Glutamatergic neuron (in vitro differentiated cells): ENCODE data around the gene MAP7D3. TPM values are rescaled to one million over a fixed set of nuclear protein-coding genes. Genes with fewer than 3 reads are reported as not detected.

Experiments used
- DNase-seq: peaks from one replicate; pipeline ENCODE4 v3.0.0; 2022
- H3K27ac Mint-ChIP-seq: one replicate; pipeline ENCODE4 v1.8.0; 2020; ENCODE audit warnings: mild to moderate bottlenecking, mixed read lengths, inconsistent platforms; ENCODE audit not compliant: unreplicated experiment
- H3K27me3 Mint-ChIP-seq: one replicate; pipeline ENCODE4 v1.8.0; 2020; ENCODE audit warnings: mild to moderate bottlenecking, moderate library complexity, mixed read lengths, inconsistent platforms; ENCODE audit not compliant: unreplicated experiment
- H3K36me3 Mint-ChIP-seq: one replicate; pipeline ENCODE4 v1.8.0; 2020; ENCODE audit warnings: mild to moderate bottlenecking, mixed read lengths, inconsistent platforms; ENCODE audit not compliant: unreplicated experiment
- H3K4me1 Mint-ChIP-seq: one replicate; pipeline ENCODE4 v1.8.0; 2020; ENCODE audit warnings: mild to moderate bottlenecking, low read depth, mixed read lengths, inconsistent platforms; ENCODE audit not compliant: unreplicated experiment
- H3K4me3 Mint-ChIP-seq: one replicate; pipeline ENCODE4 v1.8.0; 2020; ENCODE audit warnings: mild to moderate bottlenecking, mixed read lengths, inconsistent platforms; ENCODE audit not compliant: unreplicated experiment
- H3K9me3 Mint-ChIP-seq: one replicate; pipeline ENCODE4 v1.8.0; 2020; ENCODE audit warnings: mild to moderate bottlenecking, moderate library complexity, mixed read lengths, inconsistent platforms; ENCODE audit not compliant: unreplicated experiment
- CTCF ChIP-seq: fragments of 200-600 bp; sonication (generic); IDR thresholded peaks from one replicate; pipeline ENCODE4 v1.5.0; 2021; ENCODE audit not compliant: partially characterized antibody, unreplicated experiment
- total RNA-seq: library from RNA; stranded (reverse); fragmentation: NEBNext Ultra II Directional; extraction: Animal tissue kit (Norgen Biotek cat#: 25700); gene quantifications from one replicate; pipeline ENCODE4 v1.2.1, GENCODE V29; 2021; ENCODE audit not compliant: unreplicated experiment

Gene MAP7D3
- total RNA-seq, 1 donor from 2014 or later: 4.6 TPM

GRCh38 chrX:136186023-136186413 lies 65.2 kb downstream of the MAP7D3 start:
- no peak for TF ChIP-seq CTCF
- no peak for DNase-seq
- no peak overlapping the region for H3K4me3 Mint-ChIP-seq
- no peaks in the 10 kb centered on the region for H3K4me1 Mint-ChIP-seq
- H3K9me3 Mint-ChIP-seq: no peaks in the 10 kb centered on the region
- H3K27ac Mint-ChIP-seq: no peak overlapping the region
- no peaks in the 10 kb centered on the region for H3K27me3 Mint-ChIP-seq
- H3K36me3 Mint-ChIP-seq: no peaks in the 10 kb centered on the region

- DNase-seq: no peak
- Mint-ChIP-seq H3K4me1 (no peaks in the 10 kb centered on the region), H3K27ac (no peak overlapping the region), H3K27me3 (no peaks in the 10 kb centered on the region), H3K36me3 (no peaks in the 10 kb centered on the region), H3K4me3 (no peak overlapping the region), H3K9me3 (no peaks in the 10 kb centered on the region)
- TF ChIP-seq CTCF: no peak
Observed at GRCh38 chrX:136185401-136186022, 65.7 kb downstream of the MAP7D3 start.

GRCh38 chrX:136183917-136184316 lies 67.3 kb downstream of the MAP7D3 start:
- DNase-seq: no peak
- TF ChIP-seq CTCF: no peak
- Mint-ChIP-seq H3K36me3 (no peaks in the 10 kb centered on the region), H3K9me3 (no peaks in the 10 kb centered on the region), H3K4me3 (no peak overlapping the region), H3K27ac (no peak overlapping the region), H3K27me3 (no peaks in the 10 kb centered on the region), H3K4me1 (no peaks in the 10 kb centered on the region)

- DNase-seq: no peak
- no peaks in the 10 kb centered on the region for H3K4me1 Mint-ChIP-seq
- TF ChIP-seq CTCF: no peak
- no peak overlapping the region for H3K27ac Mint-ChIP-seq
- no peak overlapping the region for H3K4me3 Mint-ChIP-seq
- H3K36me3 Mint-ChIP-seq: no peaks in the 10 kb centered on the region
- H3K9me3 Mint-ChIP-seq: no peaks in the 10 kb centered on the region
- no peaks in the 10 kb centered on the region for H3K27me3 Mint-ChIP-seq
Observed at GRCh38 chrX:136183172-136183571, 68.0 kb downstream of the MAP7D3 start.

- TF ChIP-seq CTCF: no peak
- Mint-ChIP-seq H3K4me3 (no peak overlapping the region), H3K27me3 (no peaks in the 10 kb centered on the region), H3K27ac (no peak overlapping the region), H3K9me3 (no peaks in the 10 kb centered on the region), H3K36me3 (no peaks in the 10 kb centered on the region), H3K4me1 (no peaks in the 10 kb centered on the region)
- DNase-seq: no peak
Observed at GRCh38 chrX:136182414-136182813, 68.8 kb downstream of the MAP7D3 start.
